GM19324 (cell line): ENCODE results near the gene B4GALNT1.
"Not testable (repeated sequence)": the region's sequence is repeated elsewhere in the genome, so short reads cannot be mapped to it uniquely, and the experiment has no call there.

ENCODE experiments used
- ATAC-seq: cut with Tn5 transposase; IDR thresholded peaks from one replicate; pipeline ENCODE4 v1.9.1; 2021; ENCODE audit warnings: mild to moderate bottlenecking, moderate library complexity; ENCODE audit not compliant: unreplicated experiment, low FRiP score

B4GALNT1 gene

GRCh38 chr12:57632958-57633840 is at the start of gene B4GALNT1:
B4GALNT1 (minus strand) TSS chr12:57633201; CDS start chr12:57632132, 1,069 bp downstream.
- peak; percentile 84 for ATAC-seq

- ATAC-seq = no peak
These were observed 46.7 kb upstream of the B4GALNT1 start for GRCh38 chr12:57679697-57680096.

- ATAC-seq = not testable (repeated sequence)
These were observed 44.9 kb upstream of the B4GALNT1 start for GRCh38 chr12:57677947-57678346.

GRCh38 chr12:57674691-57675090 is 41.7 kb upstream of the B4GALNT1 start:
- ATAC-seq = no peak

- ATAC-seq = no peak
These were observed 39.8 kb upstream of the B4GALNT1 start for GRCh38 chr12:57672801-57673200.

GRCh38 chr12:57671811-57672210 is 38.8 kb upstream of the B4GALNT1 start:
- not testable (repeated sequence) for ATAC-seq

GRCh38 chr12:57669691-57670090 is 36.7 kb upstream of the B4GALNT1 start:
- ATAC-seq = not testable (repeated sequence)

GRCh38 chr12:57666897-57667296 is 33.9 kb upstream of the B4GALNT1 start:
- no peak for ATAC-seq

- not testable (repeated sequence) for ATAC-seq
These were observed 32.2 kb upstream of the B4GALNT1 start for GRCh38 chr12:57665066-57665820.

- no peak for ATAC-seq
These were observed 28.4 kb upstream of the B4GALNT1 start for GRCh38 chr12:57661376-57661775.

- no peak for ATAC-seq
These were observed 25.9 kb upstream of the B4GALNT1 start for GRCh38 chr12:57658890-57659289.

GRCh38 chr12:57657744-57658143 is 24.7 kb upstream of the B4GALNT1 start:
- no peak for ATAC-seq

- not testable (repeated sequence) for ATAC-seq
These were observed 23.4 kb upstream of the B4GALNT1 start for GRCh38 chr12:57656408-57656807.

- no peak for ATAC-seq
These were observed 22.7 kb upstream of the B4GALNT1 start for GRCh38 chr12:57655541-57656240.

GRCh38 chr12:57654042-57654441 is 21.0 kb upstream of the B4GALNT1 start:
- no peak for ATAC-seq

GRCh38 chr12:57646659-57647049 is 13.7 kb upstream of the B4GALNT1 start:
- ATAC-seq = not testable (repeated sequence)

GRCh38 chr12:57645990-57646658 is 13.1 kb upstream of the B4GALNT1 start:
- not testable (repeated sequence) for ATAC-seq

GRCh38 chr12:57641699-57642442 is 8.9 kb upstream of the B4GALNT1 start:
- no peak for ATAC-seq

- no peak for ATAC-seq
These were observed 7.4 kb upstream of the B4GALNT1 start for GRCh38 chr12:57640175-57641042.
